ENCODE results near the gene MYLK2.
"Not testable (repeated sequence)": the region's sequence is repeated elsewhere in the genome, so short reads cannot be mapped to it uniquely, and the experiment has no call there.

The MYLK2 gene

GRCh38 chr20:31824554-31825313 is 5.6 kb downstream of the MYLK2 start:
- Histone ChIP-seq H3K9me3 (ENCODE audit: control insufficient read depth in 2 of 2, low read length in 2 of 2) (no peaks in the 10 kb centered on the region), H3K4me3 (ENCODE audit: low read length in 2 of 2) (no peak overlapping the region), H3K9ac (ENCODE audit: low read depth in 1 of 2, low read length in 2 of 2) (no peak overlapping the region), H3K27ac (ENCODE audit: low read depth in 2 of 2, low read length in 2 of 2) (no peak overlapping the region), H3K36me3 (ENCODE audit: control insufficient read depth in 2 of 2, insufficient read depth in 2 of 2, low read length in 2 of 2) (no peaks in the 10 kb centered on the region), H3K27me3 (ENCODE audit: control insufficient read depth in 2 of 2, insufficient read depth in 2 of 2, low read length in 2 of 2) (no peaks in the 10 kb centered on the region), H3K4me1 (ENCODE audit: control insufficient read depth in 2 of 2, insufficient read depth in 2 of 2, low read length in 2 of 2) (peaks cover 0 to 3% of the 10 kb centered on the region in 2 donors)

GRCh38 chr20:31826074-31826473 is 6.9 kb downstream of the MYLK2 start:
- H3K27ac ChIP-seq (ENCODE audit: low read depth in 2 of 2, low read length in 2 of 2) = no peak overlapping the region
- H3K9ac ChIP-seq (ENCODE audit: low read depth in 1 of 2, low read length in 2 of 2) = no peak overlapping the region
- no peaks in the 10 kb centered on the region for H3K9me3 ChIP-seq (ENCODE audit: control insufficient read depth in 2 of 2, low read length in 2 of 2)
- H3K4me3 ChIP-seq (ENCODE audit: low read length in 2 of 2) = no peak overlapping the region
- peaks cover 0 to 3% of the 10 kb centered on the region in 2 donors for H3K4me1 ChIP-seq (ENCODE audit: control insufficient read depth in 2 of 2, insufficient read depth in 2 of 2, low read length in 2 of 2)
- H3K36me3 ChIP-seq (ENCODE audit: control insufficient read depth in 2 of 2, insufficient read depth in 2 of 2, low read length in 2 of 2) = no peaks in the 10 kb centered on the region
- H3K27me3 ChIP-seq (ENCODE audit: control insufficient read depth in 2 of 2, insufficient read depth in 2 of 2, low read length in 2 of 2) = no peaks in the 10 kb centered on the region

- peaks cover 0 to 3% of the 10 kb centered on the region in 2 donors for H3K4me1 ChIP-seq (ENCODE audit: control insufficient read depth in 2 of 2, insufficient read depth in 2 of 2, low read length in 2 of 2)
- H3K9ac ChIP-seq (ENCODE audit: low read depth in 1 of 2, low read length in 2 of 2) = no peak overlapping the region
- no peaks in the 10 kb centered on the region for H3K9me3 ChIP-seq (ENCODE audit: control insufficient read depth in 2 of 2, low read length in 2 of 2)
- H3K36me3 ChIP-seq (ENCODE audit: control insufficient read depth in 2 of 2, insufficient read depth in 2 of 2, low read length in 2 of 2) = no peaks in the 10 kb centered on the region
- no peak overlapping the region for H3K27ac ChIP-seq (ENCODE audit: low read depth in 2 of 2, low read length in 2 of 2)
- no peak overlapping the region for H3K4me3 ChIP-seq (ENCODE audit: low read length in 2 of 2)
- H3K27me3 ChIP-seq (ENCODE audit: control insufficient read depth in 2 of 2, insufficient read depth in 2 of 2, low read length in 2 of 2) = no peaks in the 10 kb centered on the region
These were observed 7.9 kb downstream of the MYLK2 start for GRCh38 chr20:31827059-31827458.

GRCh38 chr20:31828016-31828415 is 8.9 kb downstream of the MYLK2 start:
- not testable (repeated sequence) for H3K27ac ChIP-seq (ENCODE audit: low read depth in 2 of 2, low read length in 2 of 2); H3K36me3 ChIP-seq (ENCODE audit: control insufficient read depth in 2 of 2, insufficient read depth in 2 of 2, low read length in 2 of 2); H3K4me1 ChIP-seq (ENCODE audit: control insufficient read depth in 2 of 2, insufficient read depth in 2 of 2, low read length in 2 of 2); H3K27me3 ChIP-seq (ENCODE audit: control insufficient read depth in 2 of 2, insufficient read depth in 2 of 2, low read length in 2 of 2); H3K9me3 ChIP-seq (ENCODE audit: control insufficient read depth in 2 of 2, low read length in 2 of 2); H3K9ac ChIP-seq (ENCODE audit: low read depth in 1 of 2, low read length in 2 of 2); H3K4me3 ChIP-seq (ENCODE audit: low read length in 2 of 2)

GRCh38 chr20:31829731-31830130 is 10.6 kb downstream of the MYLK2 start:
- no peak overlapping the region for H3K9ac ChIP-seq (ENCODE audit: low read depth in 1 of 2, low read length in 2 of 2)
- H3K9me3 ChIP-seq (ENCODE audit: control insufficient read depth in 2 of 2, low read length in 2 of 2) = no peaks in the 10 kb centered on the region
- no peaks in the 10 kb centered on the region for H3K27me3 ChIP-seq (ENCODE audit: control insufficient read depth in 2 of 2, insufficient read depth in 2 of 2, low read length in 2 of 2)
- no peak overlapping the region for H3K27ac ChIP-seq (ENCODE audit: low read depth in 2 of 2, low read length in 2 of 2)
- no peaks in the 10 kb centered on the region for H3K36me3 ChIP-seq (ENCODE audit: control insufficient read depth in 2 of 2, insufficient read depth in 2 of 2, low read length in 2 of 2)
- no peak overlapping the region for H3K4me3 ChIP-seq (ENCODE audit: low read length in 2 of 2)
- no peaks in the 10 kb centered on the region for H3K4me1 ChIP-seq (ENCODE audit: control insufficient read depth in 2 of 2, insufficient read depth in 2 of 2, low read length in 2 of 2)

GRCh38 chr20:31830406-31830981 is 11.3 kb downstream of the MYLK2 start:
- no peaks in the 10 kb centered on the region for H3K36me3 ChIP-seq (ENCODE audit: control insufficient read depth in 2 of 2, insufficient read depth in 2 of 2, low read length in 2 of 2)
- no peaks in the 10 kb centered on the region for H3K27me3 ChIP-seq (ENCODE audit: control insufficient read depth in 2 of 2, insufficient read depth in 2 of 2, low read length in 2 of 2)
- H3K4me3 ChIP-seq (ENCODE audit: low read length in 2 of 2) = no peak overlapping the region
- H3K27ac ChIP-seq (ENCODE audit: low read depth in 2 of 2, low read length in 2 of 2) = no peak overlapping the region
- peaks cover 1 to 3% of the 10 kb centered on the region in 2 donors for H3K4me1 ChIP-seq (ENCODE audit: control insufficient read depth in 2 of 2, insufficient read depth in 2 of 2, low read length in 2 of 2)
- H3K9me3 ChIP-seq (ENCODE audit: control insufficient read depth in 2 of 2, low read length in 2 of 2) = no peaks in the 10 kb centered on the region
- H3K9ac ChIP-seq (ENCODE audit: low read depth in 1 of 2, low read length in 2 of 2) = no peak overlapping the region

GRCh38 chr20:31831211-31831610 is 12.1 kb downstream of the MYLK2 start:
- Histone ChIP-seq H3K4me1 (ENCODE audit: control insufficient read depth in 2 of 2, insufficient read depth in 2 of 2, low read length in 2 of 2) (peaks cover 8 to 9% of the 10 kb centered on the region in 2 donors), H3K4me3 (ENCODE audit: low read length in 2 of 2) (no peak overlapping the region), H3K9me3 (ENCODE audit: control insufficient read depth in 2 of 2, low read length in 2 of 2) (no peaks in the 10 kb centered on the region)

GRCh38 chr20:31831771-31832306 is 12.7 kb downstream of the MYLK2 start:
- Histone ChIP-seq H3K9me3 (ENCODE audit: control insufficient read depth in 2 of 2, low read length in 2 of 2) (no peaks in the 10 kb centered on the region), H3K27me3 (ENCODE audit: control insufficient read depth in 2 of 2, insufficient read depth in 2 of 2, low read length in 2 of 2) (no peaks in the 10 kb centered on the region), H3K9ac (ENCODE audit: low read depth in 1 of 2, low read length in 2 of 2) (no peak overlapping the region), H3K4me1 (ENCODE audit: control insufficient read depth in 2 of 2, insufficient read depth in 2 of 2, low read length in 2 of 2) (peaks cover 14 to 16% of the 10 kb centered on the region in 2 donors), H3K36me3 (ENCODE audit: control insufficient read depth in 2 of 2, insufficient read depth in 2 of 2, low read length in 2 of 2) (no peaks in the 10 kb centered on the region), H3K27ac (ENCODE audit: low read depth in 2 of 2, low read length in 2 of 2) (no peak overlapping the region), H3K4me3 (ENCODE audit: low read length in 2 of 2) (no peak overlapping the region)

More at GRCh38 chr20:31831211-31831610, 12.1 kb downstream of the MYLK2 start:
- no peaks in the 10 kb centered on the region for H3K27me3 ChIP-seq (ENCODE audit: control insufficient read depth in 2 of 2, insufficient read depth in 2 of 2, low read length in 2 of 2)
- H3K27ac ChIP-seq (ENCODE audit: low read depth in 2 of 2, low read length in 2 of 2) = no peak overlapping the region
- H3K36me3 ChIP-seq (ENCODE audit: control insufficient read depth in 2 of 2, insufficient read depth in 2 of 2, low read length in 2 of 2) = no peaks in the 10 kb centered on the region
- H3K9ac ChIP-seq (ENCODE audit: low read depth in 1 of 2, low read length in 2 of 2) = no peak overlapping the region

- no peaks in the 10 kb centered on the region for H3K27me3 ChIP-seq (ENCODE audit: control insufficient read depth in 2 of 2, insufficient read depth in 2 of 2, low read length in 2 of 2)
- H3K36me3 ChIP-seq (ENCODE audit: control insufficient read depth in 2 of 2, insufficient read depth in 2 of 2, low read length in 2 of 2) = no peaks in the 10 kb centered on the region
- no peak overlapping the region for H3K27ac ChIP-seq (ENCODE audit: low read depth in 2 of 2, low read length in 2 of 2)
- no peak overlapping the region for H3K4me3 ChIP-seq (ENCODE audit: low read length in 2 of 2)
- no peak overlapping the region for H3K9ac ChIP-seq (ENCODE audit: low read depth in 1 of 2, low read length in 2 of 2)
- H3K4me1 ChIP-seq (ENCODE audit: control insufficient read depth in 2 of 2, insufficient read depth in 2 of 2, low read length in 2 of 2) = peaks cover 16 to 19% of the 10 kb centered on the region in 2 donors
- no peaks in the 10 kb centered on the region for H3K9me3 ChIP-seq (ENCODE audit: control insufficient read depth in 2 of 2, low read length in 2 of 2)
These were observed 14.2 kb downstream of the MYLK2 start for GRCh38 chr20:31833130-31833930.
